Measurements from ENCODE around the gene NIT2.

Gene NIT2, protein sequence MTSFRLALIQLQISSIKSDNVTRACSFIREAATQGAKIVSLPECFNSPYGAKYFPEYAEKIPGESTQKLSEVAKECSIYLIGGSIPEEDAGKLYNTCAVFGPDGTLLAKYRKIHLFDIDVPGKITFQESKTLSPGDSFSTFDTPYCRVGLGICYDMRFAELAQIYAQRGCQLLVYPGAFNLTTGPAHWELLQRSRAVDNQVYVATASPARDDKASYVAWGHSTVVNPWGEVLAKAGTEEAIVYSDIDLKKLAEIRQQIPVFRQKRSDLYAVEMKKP

DNA sequence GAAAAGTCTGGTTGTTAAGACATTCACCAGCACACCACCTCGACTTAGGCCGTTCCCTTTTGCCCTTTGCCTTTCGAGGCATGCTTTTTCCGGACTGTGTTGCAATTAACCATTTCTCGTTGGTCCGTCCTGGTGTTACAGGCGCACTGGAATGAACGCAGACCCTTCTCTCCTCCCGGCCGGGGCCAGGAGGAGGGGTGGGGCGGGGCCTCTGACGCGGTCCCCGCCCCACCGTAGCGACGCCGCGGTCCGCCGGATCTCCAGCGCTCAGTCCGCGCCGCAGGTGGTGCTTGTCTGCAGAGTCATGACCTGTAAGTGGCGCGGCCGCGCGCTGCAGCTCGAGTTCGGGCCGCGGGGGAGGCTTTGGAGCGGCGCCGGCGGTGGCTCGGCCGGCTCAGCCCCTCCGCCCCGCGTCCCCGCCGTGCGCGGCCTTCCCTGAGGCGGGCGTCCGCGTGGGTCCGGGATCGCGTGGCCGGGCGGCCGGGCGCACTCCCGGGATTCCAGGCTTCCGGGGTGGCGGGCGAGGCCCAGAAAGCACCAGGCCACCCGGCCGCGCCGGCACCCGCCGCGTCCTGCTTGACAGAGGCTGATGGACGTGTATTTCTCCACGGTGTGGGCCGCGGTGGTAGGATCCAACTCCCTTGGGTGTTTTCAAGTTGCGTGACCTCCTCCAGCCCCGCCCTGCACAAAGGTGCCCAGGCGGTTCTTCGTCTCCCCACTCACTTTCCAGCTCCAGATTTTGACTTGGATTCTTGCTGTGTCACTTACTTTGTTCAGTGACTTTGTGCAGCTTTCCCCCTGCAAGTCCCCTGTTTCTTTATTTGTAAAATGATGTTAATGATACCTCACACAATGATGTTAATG is at the start of gene NIT2:
NIT2 (plus strand) TSS at position 270 of the 864 bp plus-strand sequence; CDS start at position 305, 35 bp downstream.
- DNase-seq (ENCODE audit: low read depth): peak; percentile 79
- TF ChIP-seq, protein P1, sequence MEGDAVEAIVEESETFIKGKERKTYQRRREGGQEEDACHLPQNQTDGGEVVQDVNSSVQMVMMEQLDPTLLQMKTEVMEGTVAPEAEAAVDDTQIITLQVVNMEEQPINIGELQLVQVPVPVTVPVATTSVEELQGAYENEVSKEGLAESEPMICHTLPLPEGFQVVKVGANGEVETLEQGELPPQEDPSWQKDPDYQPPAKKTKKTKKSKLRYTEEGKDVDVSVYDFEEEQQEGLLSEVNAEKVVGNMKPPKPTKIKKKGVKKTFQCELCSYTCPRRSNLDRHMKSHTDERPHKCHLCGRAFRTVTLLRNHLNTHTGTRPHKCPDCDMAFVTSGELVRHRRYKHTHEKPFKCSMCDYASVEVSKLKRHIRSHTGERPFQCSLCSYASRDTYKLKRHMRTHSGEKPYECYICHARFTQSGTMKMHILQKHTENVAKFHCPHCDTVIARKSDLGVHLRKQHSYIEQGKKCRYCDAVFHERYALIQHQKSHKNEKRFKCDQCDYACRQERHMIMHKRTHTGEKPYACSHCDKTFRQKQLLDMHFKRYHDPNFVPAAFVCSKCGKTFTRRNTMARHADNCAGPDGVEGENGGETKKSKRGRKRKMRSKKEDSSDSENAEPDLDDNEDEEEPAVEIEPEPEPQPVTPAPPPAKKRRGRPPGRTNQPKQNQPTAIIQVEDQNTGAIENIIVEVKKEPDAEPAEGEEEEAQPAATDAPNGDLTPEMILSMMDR (IDR thresholded peaks at IDR 0.05; ENCODE audit: insufficient read depth, low read depth, low read length, missing control alignments): no peak
- peak within 1 kb of the TSS; percentile 74 for H3K4me3 ChIP-seq (ENCODE audit: low read length)

DNA sequence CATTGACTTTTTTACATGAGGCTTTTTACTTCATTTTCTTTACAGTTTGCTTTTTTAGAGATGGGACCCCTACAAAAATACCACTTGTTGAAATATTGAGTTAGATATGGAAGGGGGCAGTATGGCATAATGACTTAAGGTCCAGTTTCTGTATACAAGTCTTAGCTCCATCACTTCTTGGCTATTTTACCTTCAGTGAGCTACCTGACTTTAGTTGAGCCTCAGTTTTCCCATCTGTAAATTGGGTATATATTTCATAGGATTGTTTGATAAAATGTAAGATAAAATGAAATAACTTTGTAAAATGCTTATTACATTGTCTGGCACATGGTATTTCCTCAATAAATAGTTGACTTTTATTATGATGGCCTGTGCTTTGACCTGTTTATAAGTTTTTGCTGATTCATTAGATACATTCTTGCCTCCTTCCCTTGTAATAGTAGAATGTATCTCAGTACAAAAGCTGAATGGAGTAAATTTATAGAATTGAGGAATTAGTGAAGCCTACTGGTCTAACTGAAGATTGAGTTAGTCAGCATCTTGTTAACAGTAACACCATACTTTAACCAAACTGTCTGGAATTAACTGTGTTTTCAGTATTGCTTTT is 46.2 kb upstream of the NIT2 start:
- H3K4me3 ChIP-seq (ENCODE audit: low read length): no peak overlapping the region
- TF ChIP-seq, protein P1 (IDR thresholded peaks at IDR 0.05; ENCODE audit: insufficient read depth, low read depth, low read length, missing control alignments): no peak
- no peak for DNase-seq (ENCODE audit: low read depth)

DNA sequence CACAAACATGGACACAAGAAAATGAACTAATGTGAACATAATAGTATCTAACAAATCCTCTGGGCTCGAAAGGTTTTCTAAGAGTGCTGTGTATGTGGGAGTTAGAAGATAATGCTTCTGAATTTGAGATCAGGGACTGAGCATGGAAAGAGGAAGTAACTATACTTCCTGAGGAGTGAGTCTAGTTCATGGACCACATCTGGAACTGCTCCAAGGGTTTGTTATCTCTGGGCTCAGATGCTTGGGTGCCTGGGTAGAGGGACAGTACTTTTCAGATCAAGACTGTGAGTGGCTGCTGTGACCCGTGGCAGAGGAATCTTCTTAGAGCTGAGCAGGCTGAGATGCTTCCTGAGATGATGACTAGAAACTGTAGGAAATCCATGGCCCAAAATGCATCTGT is 45.2 kb upstream of the NIT2 start:
- no peak overlapping the region for H3K4me3 ChIP-seq (ENCODE audit: low read length)
- DNase-seq (ENCODE audit: low read depth): no peak
- TF ChIP-seq, protein P1 (IDR thresholded peaks at IDR 0.05; ENCODE audit: insufficient read depth, low read depth, low read length, missing control alignments): no peak

DNA sequence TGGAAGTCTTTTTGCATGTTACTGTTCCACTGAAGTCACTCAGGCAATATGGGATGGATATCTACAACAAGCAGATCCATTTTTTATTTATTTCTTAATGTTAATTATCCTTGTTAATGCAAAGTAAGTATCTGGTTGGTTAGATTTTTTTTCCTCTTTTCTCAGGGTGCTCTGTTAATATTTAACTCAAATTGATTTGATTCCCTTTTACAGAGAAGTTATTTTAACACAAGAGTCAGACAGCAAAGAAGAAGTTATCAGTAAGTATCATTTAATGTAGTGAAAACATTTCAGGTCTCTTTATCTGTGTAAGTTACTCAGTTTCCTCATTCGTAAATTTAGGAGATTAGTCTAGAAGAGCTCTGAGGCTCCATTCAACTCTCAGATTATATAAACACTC is 39.5 kb upstream of the NIT2 start:
- H3K4me3 ChIP-seq (ENCODE audit: low read length): no peak overlapping the region
- DNase-seq (ENCODE audit: low read depth): no peak
- TF ChIP-seq, protein P1 (IDR thresholded peaks at IDR 0.05; ENCODE audit: insufficient read depth, low read depth, low read length, missing control alignments): no peak

DNA sequence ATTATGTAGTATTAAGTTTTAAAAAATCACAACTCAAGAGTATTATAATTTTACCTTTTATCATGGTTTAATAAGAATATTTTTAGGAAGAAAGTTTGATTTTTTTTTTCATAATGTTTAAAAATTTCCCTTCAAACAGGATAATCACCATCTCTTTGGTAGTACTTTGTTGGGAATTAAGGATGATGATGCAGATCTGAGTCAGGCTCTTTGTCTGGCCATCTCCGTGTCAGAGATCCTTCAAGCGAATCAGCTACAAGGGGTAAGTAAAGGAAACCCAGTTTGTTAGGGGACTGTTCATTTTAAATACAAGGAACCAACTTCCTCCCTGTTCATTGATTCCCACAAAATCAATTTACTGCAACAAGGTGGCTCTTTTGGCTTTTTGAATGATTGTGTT is 36.8 kb upstream of the NIT2 start:
- TF ChIP-seq, protein P1 (IDR thresholded peaks at IDR 0.05; ENCODE audit: insufficient read depth, low read depth, low read length, missing control alignments): no peak
- peak; percentile 58 for DNase-seq (ENCODE audit: low read depth)
- no peak overlapping the region for H3K4me3 ChIP-seq (ENCODE audit: low read length)

DNA sequence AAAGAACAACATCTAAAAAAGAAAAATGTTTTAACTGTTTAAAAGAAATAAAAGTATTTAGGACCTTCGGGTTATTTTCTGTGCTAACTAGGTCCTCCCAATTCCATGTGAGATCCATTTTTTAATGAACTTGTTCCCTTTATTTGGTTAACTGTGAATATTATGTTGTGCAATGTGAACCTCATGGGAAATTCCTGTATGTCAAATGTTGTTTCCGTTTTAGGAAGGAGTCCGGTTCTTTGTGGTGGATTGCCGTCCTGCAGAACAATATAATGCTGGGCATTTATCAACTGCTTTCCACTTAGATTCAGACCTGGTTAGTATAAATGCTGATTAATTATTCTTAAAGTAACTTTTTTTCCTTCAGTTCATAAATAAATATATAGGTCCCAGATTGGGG is 35.5 kb upstream of the NIT2 start:
- H3K4me3 ChIP-seq (ENCODE audit: low read length): no peak overlapping the region
- TF ChIP-seq, protein P1 (IDR thresholded peaks at IDR 0.05; ENCODE audit: insufficient read depth, low read depth, low read length, missing control alignments): no peak
- no peak for DNase-seq (ENCODE audit: low read depth)
